ENCODE data around the gene FTO. TPM values are rescaled to one million over a fixed set of nuclear protein-coding genes. Genes with fewer than 3 reads are reported as not detected.

Gene FTO
- total and polyA plus RNA-seq, 2 experiments from 2014 or later, result 46.8 to 77.7 TPM

GRCh38 chr16:53775106-53775820 lies 71.3 kb downstream of the FTO start:
- no peak for DNase-seq (ENCODE audit: low spot score)
- Histone ChIP-seq H3K4me2 (peak overlapping the region; percentile 69), H3K4me3 (no peak overlapping the region), H3K79me2 (peaks cover 46% of the 10 kb centered on the region), H3K27me3 (no peaks in the 10 kb centered on the region), H3K9me2 (replicated peaks; ENCODE audit: insufficient read depth) (no peaks in the 10 kb centered on the region), H3K9me3 (ENCODE audit: low read depth) (no peaks in the 10 kb centered on the region), H2AFZ (no peak overlapping the region), H3K4me1 (ENCODE audit: insufficient read depth) (peaks cover 40% of the 10 kb centered on the region), H4K20me1 (ENCODE audit: insufficient read depth, poor library complexity, severe bottlenecking) (no peaks in the 10 kb centered on the region), H3K36me3 (replicated peaks; ENCODE audit: insufficient read depth, low read depth) (no peaks in the 10 kb centered on the region), H3K27ac (peak overlapping the region; percentile 64)
- no peak for TF ChIP-seq EZH2phosphoT487 (IDR thresholded peaks at IDR 0.05; ENCODE audit: low read depth, severe bottlenecking, unreplicated experiment)
- 72% methylated on average over 2 of the region's 2 CpGs for WGBS (ENCODE audit: low lambda C conversion rate, missing lambda C conversion rate)

GRCh38 chr16:53775821-53776431 lies 72.0 kb downstream of the FTO start:
- Histone ChIP-seq H3K9me2 (replicated peaks; ENCODE audit: insufficient read depth) (no peaks in the 10 kb centered on the region), H3K4me3 (no peak overlapping the region), H3K27ac (peak overlapping the region; percentile 64), H3K27me3 (no peaks in the 10 kb centered on the region), H3K36me3 (replicated peaks; ENCODE audit: insufficient read depth, low read depth) (no peaks in the 10 kb centered on the region), H2AFZ (no peak overlapping the region), H3K79me2 (peaks cover 50% of the 10 kb centered on the region), H3K9me3 (ENCODE audit: low read depth) (no peaks in the 10 kb centered on the region), H4K20me1 (ENCODE audit: insufficient read depth, poor library complexity, severe bottlenecking) (no peaks in the 10 kb centered on the region), H3K4me1 (ENCODE audit: insufficient read depth) (peaks cover 41% of the 10 kb centered on the region), H3K4me2 (peak overlapping the region; percentile 69)
- peak; percentile 65 for DNase-seq (ENCODE audit: low spot score)
- WGBS (ENCODE audit: low lambda C conversion rate, missing lambda C conversion rate), result 15% methylated on average over 7 of the region's 7 CpGs
- TF ChIP-seq EZH2phosphoT487 (IDR thresholded peaks at IDR 0.05; ENCODE audit: low read depth, severe bottlenecking, unreplicated experiment) (no peak), EZH2 (IDR thresholded peaks at IDR 0.05; ENCODE audit: borderline replicate concordance) (no peak), CTCF (IDR thresholded peaks at IDR 0.05; ENCODE audit: poor library complexity) (no peak)

GRCh38 chr16:53779186-53779585 lies 75.2 kb downstream of the FTO start:
- Histone ChIP-seq H3K9me3 (ENCODE audit: low read depth) (no peaks in the 10 kb centered on the region), H2AFZ (no peak overlapping the region), H3K9me2 (replicated peaks; ENCODE audit: insufficient read depth) (no peaks in the 10 kb centered on the region), H3K79me2 (peaks cover 71% of the 10 kb centered on the region), H3K36me3 (replicated peaks; ENCODE audit: insufficient read depth, low read depth) (no peaks in the 10 kb centered on the region), H3K27me3 (no peaks in the 10 kb centered on the region), H3K4me2 (no peak overlapping the region), H3K27ac (no peak overlapping the region), H4K20me1 (ENCODE audit: insufficient read depth, poor library complexity, severe bottlenecking) (no peaks in the 10 kb centered on the region), H3K4me1 (ENCODE audit: insufficient read depth) (peaks cover 34% of the 10 kb centered on the region), H3K4me3 (no peak overlapping the region)
- TF ChIP-seq EZH2 (IDR thresholded peaks at IDR 0.05; ENCODE audit: borderline replicate concordance) (no peak), EZH2phosphoT487 (IDR thresholded peaks at IDR 0.05; ENCODE audit: low read depth, severe bottlenecking, unreplicated experiment) (no peak), CTCF (IDR thresholded peaks at IDR 0.05; ENCODE audit: poor library complexity) (no peak)
- WGBS (ENCODE audit: low lambda C conversion rate, missing lambda C conversion rate), result 78% methylated on average over 3 of the region's 3 CpGs
- DNase-seq (ENCODE audit: low spot score), result no peak

- 86% methylated on average over 3 of the region's 3 CpGs for WGBS (ENCODE audit: low lambda C conversion rate, missing lambda C conversion rate)
- H3K27ac ChIP-seq, result no peak overlapping the region
Measured at GRCh38 chr16:53780051-53780450, 76.1 kb downstream of the FTO start.

More at GRCh38 chr16:53780051-53780450, 76.1 kb downstream of the FTO start:
- no peaks in the 10 kb centered on the region for H3K27me3 ChIP-seq
- H2AFZ ChIP-seq, result no peak overlapping the region
- DNase-seq (ENCODE audit: low spot score), result no peak
- H4K20me1 ChIP-seq (ENCODE audit: insufficient read depth, poor library complexity, severe bottlenecking), result no peaks in the 10 kb centered on the region
- H3K4me1 ChIP-seq (ENCODE audit: insufficient read depth), result peaks cover 26% of the 10 kb centered on the region
- H3K4me2 ChIP-seq, result no peak overlapping the region
- TF ChIP-seq EZH2phosphoT487 (IDR thresholded peaks at IDR 0.05; ENCODE audit: low read depth, severe bottlenecking, unreplicated experiment) (no peak), EZH2 (IDR thresholded peaks at IDR 0.05; ENCODE audit: borderline replicate concordance) (no peak), CTCF (IDR thresholded peaks at IDR 0.05; ENCODE audit: poor library complexity) (no peak)
- H3K9me2 ChIP-seq (replicated peaks; ENCODE audit: insufficient read depth), result no peaks in the 10 kb centered on the region
- no peaks in the 10 kb centered on the region for H3K36me3 ChIP-seq (replicated peaks; ENCODE audit: insufficient read depth, low read depth)
- H3K79me2 ChIP-seq, result peaks cover 77% of the 10 kb centered on the region
- H3K9me3 ChIP-seq (ENCODE audit: low read depth), result no peaks in the 10 kb centered on the region
- no peak overlapping the region for H3K4me3 ChIP-seq

Measured in hepatocyte (in vitro differentiated cells).